ENCODE results near the gene GAA.

DNA sequence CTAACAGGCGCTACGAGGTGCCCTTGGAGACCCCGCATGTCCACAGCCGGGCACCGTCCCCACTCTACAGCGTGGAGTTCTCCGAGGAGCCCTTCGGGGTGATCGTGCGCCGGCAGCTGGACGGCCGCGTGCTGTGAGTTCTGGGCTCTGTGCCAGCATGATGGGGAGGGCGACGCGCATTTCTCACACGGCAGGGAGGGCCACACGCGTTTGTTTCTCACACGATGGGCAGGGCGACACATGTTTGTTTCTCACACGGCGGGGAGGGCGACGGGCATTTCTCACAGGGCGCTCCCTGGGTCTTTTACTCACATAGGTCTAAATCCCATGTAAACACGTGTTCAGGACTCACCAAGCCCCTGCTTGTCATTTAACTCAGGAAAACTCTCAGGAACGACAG, 4.4 kb downstream of the GAA start:
- no peak for TF ChIP-seq CTCF (conservative IDR thresholded peaks at IDR 0.05; ENCODE audit: low read depth, low read length)
- no peak for TF ChIP-seq EZH2 (IDR thresholded peaks at IDR 0.05; ENCODE audit: borderline replicate concordance, low read depth, low read length, poor library complexity, severe bottlenecking)

Data from A673 (cell line).